OCI-LY1 (cell line): ENCODE data around the gene SGK2.

Source experiments
- EZH2 ChIP-seq: fragments of 200-600 bp; sonication (generic), shearing (Covaris generic); IDR thresholded peaks from 2 replicates; pipeline ENCODE4 v1.8.0; 2017; ENCODE audit warnings: borderline replicate concordance, mixed run types, mild to moderate bottlenecking, antibody characterized with exemption, low read length, moderate library complexity, mixed read lengths
- TF ChIP-seq, protein P1 (sequence below): fragments of 200-600 bp; sonication (generic), shearing (Covaris generic); IDR thresholded peaks from 2 replicates; pipeline ENCODE4 v1.5.1; 2017; ENCODE audit warnings: mild to moderate bottlenecking, antibody characterized with exemption, low read length, moderate library complexity, mixed read lengths

GRCh38 chr20:43520074-43520630 is 38.7 kb upstream of the SGK2 start:
- TF ChIP-seq, protein P1, sequence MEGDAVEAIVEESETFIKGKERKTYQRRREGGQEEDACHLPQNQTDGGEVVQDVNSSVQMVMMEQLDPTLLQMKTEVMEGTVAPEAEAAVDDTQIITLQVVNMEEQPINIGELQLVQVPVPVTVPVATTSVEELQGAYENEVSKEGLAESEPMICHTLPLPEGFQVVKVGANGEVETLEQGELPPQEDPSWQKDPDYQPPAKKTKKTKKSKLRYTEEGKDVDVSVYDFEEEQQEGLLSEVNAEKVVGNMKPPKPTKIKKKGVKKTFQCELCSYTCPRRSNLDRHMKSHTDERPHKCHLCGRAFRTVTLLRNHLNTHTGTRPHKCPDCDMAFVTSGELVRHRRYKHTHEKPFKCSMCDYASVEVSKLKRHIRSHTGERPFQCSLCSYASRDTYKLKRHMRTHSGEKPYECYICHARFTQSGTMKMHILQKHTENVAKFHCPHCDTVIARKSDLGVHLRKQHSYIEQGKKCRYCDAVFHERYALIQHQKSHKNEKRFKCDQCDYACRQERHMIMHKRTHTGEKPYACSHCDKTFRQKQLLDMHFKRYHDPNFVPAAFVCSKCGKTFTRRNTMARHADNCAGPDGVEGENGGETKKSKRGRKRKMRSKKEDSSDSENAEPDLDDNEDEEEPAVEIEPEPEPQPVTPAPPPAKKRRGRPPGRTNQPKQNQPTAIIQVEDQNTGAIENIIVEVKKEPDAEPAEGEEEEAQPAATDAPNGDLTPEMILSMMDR = no peak
- TF ChIP-seq EZH2 = no peak
